Stimulated activated CD8-positive, alpha-beta memory T cell treated with anti-CD3 and anti-CD28 coated beads, Interleukin-4, amount 100 ng/mL, for 4 hours (primary cell): ENCODE measurements around the gene PLEKHG2.
"Not testable (repeated sequence)": the region's sequence is repeated elsewhere in the genome, so short reads cannot be mapped to it uniquely, and the experiment has no call there.

Source experiments
- DNase-seq, 2 donors: peaks; one replicate each; pipeline ENCODE4 v3.0.0-alpha.2; 2020; ENCODE audit warnings: low read depth in 2 of 2, low spot score in 1 of 2

The PLEKHG2 gene, protein sequence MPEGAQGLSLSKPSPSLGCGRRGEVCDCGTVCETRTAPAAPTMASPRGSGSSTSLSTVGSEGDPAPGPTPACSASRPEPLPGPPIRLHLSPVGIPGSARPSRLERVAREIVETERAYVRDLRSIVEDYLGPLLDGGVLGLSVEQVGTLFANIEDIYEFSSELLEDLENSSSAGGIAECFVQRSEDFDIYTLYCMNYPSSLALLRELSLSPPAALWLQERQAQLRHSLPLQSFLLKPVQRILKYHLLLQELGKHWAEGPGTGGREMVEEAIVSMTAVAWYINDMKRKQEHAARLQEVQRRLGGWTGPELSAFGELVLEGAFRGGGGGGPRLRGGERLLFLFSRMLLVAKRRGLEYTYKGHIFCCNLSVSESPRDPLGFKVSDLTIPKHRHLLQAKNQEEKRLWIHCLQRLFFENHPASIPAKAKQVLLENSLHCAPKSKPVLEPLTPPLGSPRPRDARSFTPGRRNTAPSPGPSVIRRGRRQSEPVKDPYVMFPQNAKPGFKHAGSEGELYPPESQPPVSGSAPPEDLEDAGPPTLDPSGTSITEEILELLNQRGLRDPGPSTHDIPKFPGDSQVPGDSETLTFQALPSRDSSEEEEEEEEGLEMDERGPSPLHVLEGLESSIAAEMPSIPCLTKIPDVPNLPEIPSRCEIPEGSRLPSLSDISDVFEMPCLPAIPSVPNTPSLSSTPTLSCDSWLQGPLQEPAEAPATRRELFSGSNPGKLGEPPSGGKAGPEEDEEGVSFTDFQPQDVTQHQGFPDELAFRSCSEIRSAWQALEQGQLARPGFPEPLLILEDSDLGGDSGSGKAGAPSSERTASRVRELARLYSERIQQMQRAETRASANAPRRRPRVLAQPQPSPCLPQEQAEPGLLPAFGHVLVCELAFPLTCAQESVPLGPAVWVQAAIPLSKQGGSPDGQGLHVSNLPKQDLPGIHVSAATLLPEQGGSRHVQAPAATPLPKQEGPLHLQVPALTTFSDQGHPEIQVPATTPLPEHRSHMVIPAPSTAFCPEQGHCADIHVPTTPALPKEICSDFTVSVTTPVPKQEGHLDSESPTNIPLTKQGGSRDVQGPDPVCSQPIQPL (N-terminal part only)

DNA sequence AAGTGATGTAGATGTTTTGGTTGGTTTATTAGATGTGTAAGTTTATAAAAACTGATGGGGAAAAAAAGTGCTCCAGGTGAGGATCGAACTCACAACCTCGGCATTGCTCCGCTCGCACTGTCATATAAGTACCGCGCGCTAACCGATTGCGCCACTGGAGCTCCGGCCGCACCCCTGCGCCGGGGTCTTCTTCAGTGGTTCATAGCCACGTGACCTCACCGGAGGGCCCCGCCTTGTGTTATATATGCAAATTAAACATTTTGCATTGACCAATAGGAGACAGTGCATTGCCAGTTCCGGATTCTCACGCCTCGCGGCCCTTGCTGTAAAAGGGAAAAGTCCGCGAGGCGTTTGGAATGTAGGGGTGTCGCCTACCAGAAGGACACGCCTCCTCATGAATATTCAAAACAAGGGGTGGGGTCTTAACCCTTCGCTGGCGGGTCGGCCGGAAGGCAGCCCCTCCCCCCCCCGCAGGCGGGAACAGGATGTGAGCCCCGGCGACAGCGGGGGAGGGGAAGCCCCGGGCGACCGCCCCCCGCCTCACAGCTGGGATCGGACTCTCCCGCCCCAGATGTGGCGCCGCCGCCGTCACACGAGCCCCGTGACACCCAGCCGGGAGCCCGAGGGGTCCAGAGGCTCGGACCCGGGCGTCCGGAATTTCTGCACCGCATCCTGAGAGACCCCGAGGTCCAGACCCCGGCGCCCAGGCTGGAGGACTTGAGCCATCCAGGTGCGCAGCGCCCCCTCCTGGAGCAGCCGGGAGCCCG, at the start of gene PLEKHG2:
TSS of gene PLEKHG2 (plus strand) at position 570 of the 767 bp plus-strand sequence. CDS start 1,418 bp downstream, outside the sequence.
- peak; percentile 89 to 97 for DNase-seq

DNA sequence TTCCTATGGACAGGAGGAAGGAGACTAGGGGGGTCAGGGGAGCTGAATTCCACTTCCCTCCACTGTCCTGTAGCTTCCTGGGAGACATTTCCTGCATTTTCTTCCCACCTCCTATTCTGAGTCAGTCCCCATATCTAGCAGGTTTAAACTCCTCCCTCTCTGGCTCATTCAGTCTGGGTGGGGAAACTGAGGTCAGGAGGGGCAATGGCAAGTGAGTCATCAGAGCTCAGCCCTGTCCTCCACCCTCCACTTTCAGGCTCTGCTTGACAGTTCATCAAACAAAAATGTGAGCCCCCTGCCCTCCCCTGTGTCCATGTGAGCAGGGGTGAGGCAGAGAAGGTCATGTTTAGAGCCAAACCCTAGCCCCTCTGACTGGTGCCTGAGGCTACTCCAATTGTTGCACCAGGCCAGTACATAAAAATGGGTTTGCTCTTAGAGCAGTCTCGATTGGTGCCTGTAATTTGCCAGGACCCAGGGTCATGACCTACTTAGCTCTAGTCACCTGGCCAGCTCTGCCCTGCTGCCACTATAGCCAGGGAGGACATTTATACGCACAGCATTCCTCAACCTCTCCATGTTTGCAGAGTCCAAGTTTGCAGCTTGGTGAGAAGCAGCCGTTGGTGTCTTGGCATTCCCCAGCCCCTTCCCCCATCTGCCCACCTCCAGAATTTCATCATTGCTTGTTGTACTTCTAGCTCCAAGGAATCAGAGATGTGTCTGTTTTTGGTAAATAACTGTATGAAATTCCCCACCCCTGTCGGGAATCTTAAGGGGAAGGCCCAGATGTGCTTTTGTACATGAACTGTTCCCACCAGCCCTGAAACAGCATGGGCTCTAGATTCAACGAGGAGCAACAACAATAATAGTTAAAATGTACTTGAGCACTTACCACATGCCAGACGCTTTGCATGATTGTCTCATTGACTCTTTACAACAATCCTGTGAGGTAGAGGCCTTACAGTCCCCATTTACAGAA, 49.5 kb upstream of the PLEKHG2 start:
- DNase-seq = no peak

DNA sequence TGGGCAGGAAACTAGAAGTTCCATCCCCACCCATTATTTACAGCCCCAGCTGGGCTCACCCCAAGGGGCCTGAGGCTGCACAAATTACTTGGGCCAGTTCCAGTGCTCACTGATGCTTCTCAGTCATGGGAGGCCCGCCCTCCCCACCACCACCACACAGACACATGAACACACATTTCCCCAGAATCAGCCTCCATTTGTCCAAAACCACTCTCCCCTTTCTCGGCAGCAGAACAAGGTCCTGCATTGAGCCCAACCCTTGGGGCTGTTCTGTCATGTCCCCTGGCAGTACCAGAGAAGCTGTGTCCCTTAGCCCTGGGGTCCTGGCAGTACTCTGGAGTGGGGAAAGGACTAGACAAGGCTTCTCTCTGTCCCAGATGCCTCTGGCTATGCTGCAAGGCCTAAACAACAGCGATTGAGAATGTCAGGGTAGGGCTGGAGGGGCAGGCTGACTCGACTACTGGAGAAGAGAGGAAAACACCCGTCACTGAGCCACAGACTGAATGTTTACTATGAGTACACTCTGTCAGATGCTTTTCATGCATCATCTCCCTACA, 48.5 kb upstream of the PLEKHG2 start:
- no peak for DNase-seq

DNA sequence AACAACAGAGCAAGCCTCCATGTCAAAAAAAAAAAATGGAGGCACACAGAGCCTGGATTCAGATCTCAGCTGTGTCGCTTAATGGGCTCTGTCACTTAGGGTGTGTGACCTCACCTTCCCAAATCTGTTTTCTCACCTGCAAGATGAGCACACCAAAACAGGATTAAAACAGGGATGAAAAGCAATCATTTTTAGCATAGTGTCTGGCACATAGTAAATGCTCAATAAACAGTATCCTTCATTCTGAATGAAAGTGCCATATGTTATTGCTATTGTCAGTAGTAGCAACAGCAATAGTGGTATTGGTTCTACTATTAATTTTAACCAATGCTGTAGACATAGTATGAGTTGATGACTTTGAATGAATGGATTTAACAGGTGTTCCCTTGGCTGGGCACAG, 46.9 kb upstream of the PLEKHG2 start:
- no peak for DNase-seq

DNA sequence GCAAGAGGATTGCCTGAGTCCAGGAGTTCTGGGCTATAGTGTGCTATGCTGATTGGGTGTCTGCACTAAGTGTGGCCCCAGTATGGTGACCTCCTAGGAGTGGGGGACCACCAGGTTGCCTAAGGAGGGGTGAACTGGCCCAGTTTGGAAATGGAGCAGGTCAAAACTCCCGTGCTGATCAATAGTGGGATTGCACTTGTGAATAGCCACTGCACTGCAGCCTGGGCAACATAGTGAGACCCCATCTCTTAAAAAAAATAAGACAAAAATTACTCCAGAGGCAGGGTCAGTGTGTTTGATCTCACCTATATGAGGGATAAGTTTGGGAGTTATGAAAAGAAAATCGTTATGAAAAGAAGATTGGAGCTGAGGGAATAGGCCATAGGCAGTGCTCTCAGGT, 43.3 kb upstream of the PLEKHG2 start:
- DNase-seq = no peak

DNA sequence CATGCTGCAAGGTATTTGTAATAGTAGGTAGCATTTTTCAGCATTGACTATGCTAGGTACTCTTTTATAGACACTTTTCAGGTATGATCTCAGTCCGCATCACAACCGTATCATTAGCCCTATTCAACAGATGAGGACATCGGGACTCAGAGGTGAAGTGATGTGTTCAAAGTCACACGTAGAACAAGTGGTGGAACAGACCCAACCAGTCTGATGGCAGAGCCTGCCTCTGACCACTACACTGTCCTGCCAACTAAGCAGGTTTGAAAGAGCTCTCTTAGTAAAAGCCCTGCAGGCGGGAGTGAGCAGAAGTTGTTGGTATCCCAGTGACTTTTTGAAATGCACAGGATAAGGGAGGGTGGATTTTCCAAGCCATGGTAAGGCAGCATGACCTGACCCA, 41.7 kb upstream of the PLEKHG2 start:
- DNase-seq = no peak

DNA sequence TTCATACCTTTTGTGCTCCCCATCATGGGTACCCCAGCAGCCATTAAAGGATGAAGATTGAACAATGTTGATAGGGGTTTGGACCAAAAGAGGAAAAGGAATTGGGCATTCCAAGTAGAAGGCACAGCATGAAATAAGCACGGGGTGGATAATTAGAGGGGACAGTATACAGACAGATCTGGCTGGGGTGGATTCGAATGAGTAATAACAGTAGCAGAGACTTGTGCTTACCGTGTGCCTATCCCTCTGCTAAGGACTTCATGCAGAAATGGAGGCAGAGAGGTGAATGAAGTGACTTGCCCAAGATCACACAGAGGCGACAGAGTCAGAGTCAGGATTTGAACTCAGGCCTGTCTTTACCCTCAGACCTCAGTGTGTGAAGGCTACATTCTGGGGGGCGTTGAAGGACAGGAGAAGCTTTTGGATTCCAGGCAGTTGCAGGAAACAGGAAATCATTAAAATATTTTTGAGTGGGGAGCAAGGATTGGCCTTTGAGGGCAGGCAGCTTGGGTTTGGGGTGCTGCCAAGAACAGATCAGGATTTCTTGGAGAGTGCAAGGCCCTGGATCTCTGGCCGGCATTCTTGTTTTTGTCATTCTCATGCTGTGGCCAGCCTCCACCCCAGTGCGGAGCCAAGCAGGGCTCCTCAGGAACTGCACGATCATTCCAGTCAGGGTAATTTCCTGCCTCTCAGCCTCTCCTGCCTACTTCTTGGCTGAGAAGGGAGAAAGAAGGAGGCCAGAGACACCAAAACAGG, 40.2 kb upstream of the PLEKHG2 start:
- no peak for DNase-seq

DNA sequence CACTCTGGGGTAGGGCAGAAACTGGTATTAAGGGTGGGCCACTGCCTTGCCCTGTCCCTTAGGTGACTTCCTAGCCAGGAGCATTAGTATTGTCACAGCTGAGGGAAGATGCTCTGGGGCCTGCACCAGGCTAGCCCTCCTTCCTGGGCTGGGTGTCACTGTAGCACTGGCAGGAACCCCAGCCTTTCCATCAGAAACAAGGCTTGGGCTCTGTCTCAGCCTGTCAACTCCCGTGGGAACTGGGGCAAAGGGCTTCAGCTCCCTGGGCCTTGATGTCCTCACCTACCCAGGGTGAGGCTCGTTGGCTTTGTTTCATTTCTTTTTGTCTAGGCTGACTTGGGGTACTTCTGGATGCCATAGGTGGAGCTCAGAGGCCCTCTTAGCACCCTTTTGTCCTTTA, 39.5 kb upstream of the PLEKHG2 start:
- no peak for DNase-seq

DNA sequence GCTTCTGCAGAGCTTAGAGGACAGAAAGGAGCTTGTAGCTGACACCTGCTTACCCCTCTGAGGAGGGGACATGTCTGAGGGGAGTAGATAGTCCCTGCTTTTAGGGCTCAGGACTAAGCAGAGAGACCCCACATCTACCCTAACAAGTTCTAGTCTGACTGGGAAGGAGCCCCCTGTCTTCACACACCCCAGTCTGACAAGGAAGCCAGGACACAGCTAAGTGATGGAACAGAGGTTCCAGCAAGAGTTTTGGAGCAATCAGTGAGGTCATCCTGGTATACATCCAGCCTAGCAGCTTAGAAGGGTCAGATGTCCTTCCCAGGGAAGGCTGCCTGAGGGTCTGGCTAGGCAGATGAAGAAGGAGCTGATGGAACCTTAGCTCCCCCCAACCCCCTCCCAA, 36.5 kb upstream of the PLEKHG2 start:
- no peak for DNase-seq

DNA sequence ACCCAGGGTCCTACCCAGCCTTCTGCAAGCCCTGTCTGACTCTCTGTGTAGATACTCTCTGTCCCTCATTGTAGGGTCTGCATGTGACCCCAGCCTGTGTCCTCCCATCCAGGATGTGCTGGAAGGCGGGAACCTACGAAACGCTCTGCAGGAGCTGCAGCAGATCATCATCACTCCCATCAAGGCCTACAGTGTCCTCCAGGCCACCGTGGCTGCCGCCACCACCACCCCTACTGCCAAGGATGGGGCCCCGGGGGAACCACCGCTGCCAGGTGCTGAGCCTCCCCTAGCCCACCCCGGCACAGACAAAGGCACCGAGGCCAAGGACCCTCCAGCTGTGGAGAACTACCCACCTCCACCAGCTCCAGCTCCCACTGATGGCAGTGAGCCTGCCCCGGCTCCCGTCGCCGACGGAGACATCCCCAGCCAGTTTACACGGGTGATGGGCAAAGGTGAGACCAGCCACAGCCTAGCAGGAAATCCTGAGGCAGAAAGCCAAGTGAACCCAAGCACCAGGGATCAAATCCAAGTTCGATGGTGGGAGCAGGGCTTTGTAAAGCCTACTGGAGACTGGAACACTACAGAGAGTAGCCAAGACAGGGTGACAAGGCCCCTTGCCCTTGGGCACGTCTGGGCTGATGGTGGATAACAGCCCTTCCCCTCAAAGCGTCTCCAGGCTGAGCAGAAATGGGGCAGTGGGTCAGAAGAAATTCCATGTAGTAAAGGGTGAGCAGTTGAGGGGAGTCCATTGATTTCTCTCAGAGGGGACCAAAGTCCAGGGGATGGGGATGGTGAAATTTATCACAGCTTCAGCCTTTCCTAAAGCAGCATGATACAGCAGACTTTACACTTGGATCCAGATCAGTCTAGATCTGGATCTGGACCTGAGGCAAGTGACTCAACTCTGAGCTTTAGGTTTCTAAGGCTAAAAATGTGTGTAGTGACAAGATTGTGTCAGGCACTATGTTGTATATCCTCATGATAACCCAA, 34.8 kb upstream of the PLEKHG2 start:
- DNase-seq = no peak

DNA sequence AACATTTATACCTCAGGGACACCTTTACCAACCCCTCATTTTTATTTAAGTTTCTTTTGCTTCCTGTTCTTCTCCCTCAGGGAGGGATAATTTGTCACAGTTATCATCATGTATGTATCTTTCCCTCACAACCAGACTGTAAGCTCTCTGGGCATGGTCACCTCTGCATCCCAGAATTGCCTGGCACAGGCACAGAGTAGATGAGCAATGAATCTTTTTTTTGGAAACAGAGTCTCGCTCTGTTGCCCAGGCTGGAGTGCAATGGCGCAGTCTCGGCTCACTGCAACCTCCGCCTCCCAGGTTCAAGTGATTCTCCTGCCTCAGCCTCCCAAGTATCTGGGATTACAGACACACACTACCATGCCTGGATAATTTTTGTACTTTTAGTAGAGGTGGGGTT, 33.1 kb upstream of the PLEKHG2 start:
- not testable (repeated sequence) for DNase-seq

DNA sequence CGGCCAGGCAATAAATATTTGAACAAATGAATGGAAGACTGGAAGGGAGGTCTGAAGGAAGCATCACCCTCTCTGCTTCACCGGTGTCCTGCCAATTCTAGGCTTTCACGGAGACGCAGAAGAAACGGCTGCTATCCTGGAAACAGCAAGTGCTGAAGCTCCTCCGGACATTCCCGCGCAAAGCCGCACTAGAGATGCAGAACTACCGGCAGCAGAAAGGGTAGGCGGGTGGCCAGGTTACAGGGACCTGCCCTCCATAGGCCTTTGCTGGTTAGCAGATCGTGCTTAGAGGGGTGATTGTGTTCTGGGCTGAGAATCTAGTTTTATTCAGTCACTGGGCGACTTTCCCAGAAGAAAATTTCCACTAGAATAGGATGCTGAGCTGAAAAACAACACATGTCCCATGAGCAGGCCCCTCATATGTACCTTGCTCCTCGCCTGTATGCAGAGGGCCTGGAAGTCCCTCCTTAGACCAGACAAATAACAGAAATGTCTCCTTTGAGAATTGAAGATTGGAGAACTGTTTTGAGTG, 32.5 kb upstream of the PLEKHG2 start:
- DNase-seq = no peak

DNA sequence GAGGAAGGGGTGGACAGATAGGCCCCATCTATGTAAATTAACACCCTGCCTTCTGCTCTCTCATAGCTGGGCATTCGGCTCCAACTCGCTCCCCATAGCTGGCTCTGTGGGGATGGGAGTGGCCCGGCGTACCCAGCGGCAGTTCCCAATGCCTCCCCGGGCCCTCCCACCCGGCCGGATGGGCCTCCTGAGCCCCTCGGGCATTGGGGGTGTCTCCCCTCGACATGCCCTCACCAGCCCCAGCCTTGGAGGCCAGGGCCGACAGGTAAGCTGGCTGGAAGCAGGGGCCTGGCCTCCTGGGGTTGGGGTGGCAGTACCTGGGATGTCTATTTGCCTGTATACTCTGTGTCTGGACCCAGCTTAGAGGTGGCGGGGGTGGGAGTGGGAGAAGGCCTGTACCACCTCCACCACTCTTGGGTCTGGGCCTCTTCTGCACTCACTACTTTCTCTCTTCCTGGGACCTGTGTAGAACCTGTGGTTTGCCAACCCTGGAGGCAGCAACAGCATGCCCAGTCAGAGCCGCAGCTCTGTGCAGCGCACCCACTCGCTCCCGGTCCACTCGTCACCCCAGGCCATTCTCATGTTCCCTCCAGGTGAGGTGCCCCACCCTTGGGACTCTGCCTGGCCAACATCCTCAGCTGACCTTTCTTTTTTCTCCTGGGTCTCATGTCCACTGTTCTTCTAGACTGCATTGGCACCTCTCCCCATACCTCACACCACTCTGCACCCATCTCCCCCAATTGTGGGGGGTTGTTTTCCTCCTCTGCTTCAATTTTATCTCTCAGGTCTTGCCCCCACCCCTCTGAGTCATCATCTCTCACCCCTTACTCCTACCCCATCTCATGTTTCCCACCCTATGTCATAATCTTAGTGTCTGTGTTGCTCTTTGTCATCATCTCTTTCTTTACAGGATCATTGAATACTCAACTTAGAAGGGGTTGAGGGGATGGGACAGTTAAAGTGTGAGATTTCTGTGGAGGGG, 31.7 kb upstream of the PLEKHG2 start:
- no peak for DNase-seq

DNA sequence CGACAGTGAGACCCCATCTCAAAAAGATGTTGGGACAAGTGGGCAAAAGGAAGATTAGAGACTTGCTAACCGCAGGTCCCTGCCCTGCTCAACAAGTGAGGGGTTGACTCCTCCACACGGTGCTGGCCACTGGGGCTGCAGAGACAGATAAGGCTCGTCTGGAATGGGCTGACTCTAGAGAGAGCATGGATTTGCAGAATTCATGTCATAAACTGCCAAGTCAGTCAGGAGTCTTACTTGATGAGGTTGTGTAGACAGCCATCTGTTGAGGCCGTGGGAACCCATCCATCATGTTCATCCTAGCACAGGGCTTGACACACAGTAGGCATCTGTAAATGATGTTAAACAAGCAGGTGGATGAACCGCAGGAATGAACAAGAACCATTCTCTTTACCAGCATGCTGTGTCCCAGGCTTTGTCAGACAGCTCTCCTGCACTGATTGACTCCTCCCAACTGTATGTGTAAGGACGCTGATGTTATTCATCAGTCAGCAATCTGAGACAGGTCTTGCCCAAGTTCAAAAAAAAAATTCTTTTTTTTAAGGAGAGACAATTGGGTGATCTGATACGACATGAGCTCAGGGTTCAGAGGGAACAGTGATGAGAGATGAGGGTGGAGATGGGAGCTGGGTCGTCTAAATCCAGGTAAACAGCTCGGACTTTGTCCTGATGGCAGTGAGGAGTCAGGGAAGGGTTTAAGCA, 30.4 kb upstream of the PLEKHG2 start:
- DNase-seq = no peak

DNA sequence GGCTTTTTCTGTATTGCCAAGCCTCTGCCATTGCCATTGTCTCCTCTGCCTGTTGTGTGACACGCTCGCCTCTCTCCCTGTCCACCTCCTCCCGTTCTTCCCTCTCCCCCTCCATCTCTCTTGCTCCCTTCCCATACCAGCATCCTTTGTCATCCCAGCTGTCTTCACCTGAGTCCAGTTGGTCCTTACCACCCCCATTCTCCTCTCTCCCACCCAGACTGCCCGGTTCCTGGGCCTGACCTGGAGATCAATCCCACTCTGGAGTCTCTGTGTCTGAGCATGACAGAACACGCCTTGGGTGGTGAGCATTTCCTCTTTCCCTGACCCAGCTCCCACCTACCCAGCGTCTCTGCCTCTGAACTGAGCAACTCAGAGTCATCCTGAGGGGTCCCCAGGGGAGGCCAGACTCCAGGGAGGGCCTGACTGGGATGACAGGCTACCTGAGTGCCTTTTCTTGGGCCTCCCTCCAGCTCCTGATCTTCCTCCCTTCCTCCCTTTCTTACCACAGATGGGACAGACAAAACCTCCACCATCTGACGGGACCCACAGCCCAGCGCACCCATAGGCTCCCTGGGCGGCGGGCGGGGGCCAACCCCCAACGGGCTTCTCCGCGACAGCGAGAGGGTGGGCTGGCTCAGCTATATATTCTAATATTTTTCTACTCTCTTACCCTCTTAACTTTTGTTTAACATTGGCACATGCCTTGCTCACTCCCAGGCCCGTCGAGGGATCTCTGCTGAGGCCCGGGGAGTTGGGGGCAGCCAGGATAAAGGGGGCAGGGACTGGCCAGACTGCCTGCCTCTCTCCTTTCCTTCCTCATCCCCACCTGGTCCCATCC, 29.3 kb upstream of the PLEKHG2 start:
- DNase-seq = no peak
